GM15510 (cell line): ENCODE data around the gene CACYBP.
A peak's percentile ranks its signal among the peaks of the same experiment; 100 is the strongest.

Experiments
- POLR2A ChIP-seq: IDR thresholded peaks from 3 replicates; pipeline ENCODE4 v1.6.1; 2011; ENCODE audit warnings: borderline replicate concordance; ENCODE audit not compliant: insufficient read length; ENCODE audit errors: extremely low read depth

CACYBP gene

DNA sequence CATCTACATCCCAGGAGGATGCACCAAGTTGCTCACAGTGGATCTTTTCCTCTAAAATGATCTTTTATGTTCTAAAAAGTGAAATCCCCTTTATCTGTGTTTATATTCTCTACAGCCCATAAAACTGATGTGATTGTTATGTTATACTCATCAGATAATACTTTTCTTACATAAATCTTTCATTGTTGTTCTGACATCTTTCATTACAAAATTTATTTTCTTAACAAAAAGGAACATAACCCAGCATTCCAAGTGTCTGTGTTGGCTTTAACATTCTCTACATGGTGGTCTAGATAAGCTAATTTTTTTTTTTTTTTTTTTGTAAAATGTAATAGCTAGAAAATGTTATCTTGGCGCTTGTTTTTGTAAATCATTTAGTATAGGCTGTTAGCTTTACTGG is 8.3 kb upstream of the CACYBP start:
- no peak for TF ChIP-seq POLR2A

DNA sequence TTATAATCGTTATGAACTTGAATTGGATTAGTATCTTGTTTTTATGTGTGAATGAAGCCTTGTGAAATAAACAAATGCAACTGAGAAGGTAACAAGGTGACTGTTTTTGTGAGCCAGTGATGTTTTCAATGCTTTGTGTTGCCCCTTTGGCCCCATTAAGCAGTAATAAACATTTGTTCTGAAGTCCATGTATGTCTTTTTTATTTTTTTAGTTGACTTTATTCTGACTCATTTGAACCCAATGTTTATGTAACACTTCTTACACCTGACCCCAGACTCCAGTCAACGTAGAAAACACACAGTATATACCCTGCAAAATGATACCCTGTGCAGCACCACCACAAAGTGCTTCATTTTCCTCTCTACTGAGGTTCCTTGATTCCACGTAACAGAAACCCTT is 4.6 kb upstream of the CACYBP start:
- TF ChIP-seq POLR2A, result no peak

DNA sequence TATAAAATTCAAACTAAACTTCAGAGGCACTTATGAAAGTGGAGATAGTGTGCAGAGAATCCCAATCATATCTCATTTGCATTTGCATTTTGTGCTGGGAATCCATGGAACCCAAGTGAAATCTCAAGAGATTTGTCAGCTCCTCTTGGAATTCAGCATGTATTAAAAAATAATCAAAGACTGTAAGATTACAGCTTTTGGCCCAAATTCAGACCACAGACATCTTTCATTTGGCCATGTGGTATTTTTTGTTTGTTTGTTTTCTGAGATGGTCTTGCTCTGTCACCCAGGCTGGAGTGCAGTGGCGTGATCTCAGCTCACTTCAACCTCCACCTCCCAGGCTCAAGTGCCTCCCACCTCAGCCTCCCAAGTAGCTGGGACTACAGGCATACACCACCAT is 3.8 kb upstream of the CACYBP start:
- no peak for TF ChIP-seq POLR2A

DNA sequence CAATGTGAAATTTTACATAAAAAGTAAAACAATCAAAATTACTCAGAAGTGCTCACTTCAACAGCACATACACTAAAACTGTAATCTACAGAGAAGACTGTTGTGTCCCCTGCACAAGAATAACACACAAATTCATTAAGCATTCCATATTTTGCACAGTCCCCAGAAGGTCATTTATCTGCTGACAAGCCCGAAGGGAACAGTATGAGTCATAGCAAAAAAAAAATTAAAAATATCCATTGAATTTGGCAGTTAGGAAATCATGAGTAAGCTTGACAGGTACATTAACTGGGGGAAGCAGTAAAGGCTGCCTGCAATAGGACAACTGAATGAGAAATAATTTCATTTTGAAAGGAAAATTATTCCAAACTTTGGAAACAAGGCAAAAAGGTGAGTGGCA is 3.3 kb upstream of the CACYBP start:
- no peak for TF ChIP-seq POLR2A

DNA sequence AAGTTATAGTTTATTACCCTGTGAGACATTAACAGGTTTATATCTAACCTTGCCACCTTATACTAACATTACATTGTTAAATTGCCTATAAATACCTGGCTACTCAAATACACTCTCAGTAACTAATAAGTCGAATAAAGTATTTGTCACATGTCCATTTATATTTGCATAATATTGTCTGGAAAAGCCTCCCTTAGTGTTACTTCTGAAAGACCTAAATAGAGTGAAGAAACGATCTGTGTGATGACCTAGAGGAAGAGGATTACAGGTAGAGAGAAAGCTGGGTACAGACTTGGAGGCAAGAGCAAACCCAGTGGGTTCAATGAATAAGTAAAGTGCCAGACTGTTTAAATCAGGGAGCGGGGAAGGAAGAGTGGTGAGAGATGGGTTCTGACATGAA is 2.7 kb upstream of the CACYBP start:
- TF ChIP-seq POLR2A, result no peak

DNA sequence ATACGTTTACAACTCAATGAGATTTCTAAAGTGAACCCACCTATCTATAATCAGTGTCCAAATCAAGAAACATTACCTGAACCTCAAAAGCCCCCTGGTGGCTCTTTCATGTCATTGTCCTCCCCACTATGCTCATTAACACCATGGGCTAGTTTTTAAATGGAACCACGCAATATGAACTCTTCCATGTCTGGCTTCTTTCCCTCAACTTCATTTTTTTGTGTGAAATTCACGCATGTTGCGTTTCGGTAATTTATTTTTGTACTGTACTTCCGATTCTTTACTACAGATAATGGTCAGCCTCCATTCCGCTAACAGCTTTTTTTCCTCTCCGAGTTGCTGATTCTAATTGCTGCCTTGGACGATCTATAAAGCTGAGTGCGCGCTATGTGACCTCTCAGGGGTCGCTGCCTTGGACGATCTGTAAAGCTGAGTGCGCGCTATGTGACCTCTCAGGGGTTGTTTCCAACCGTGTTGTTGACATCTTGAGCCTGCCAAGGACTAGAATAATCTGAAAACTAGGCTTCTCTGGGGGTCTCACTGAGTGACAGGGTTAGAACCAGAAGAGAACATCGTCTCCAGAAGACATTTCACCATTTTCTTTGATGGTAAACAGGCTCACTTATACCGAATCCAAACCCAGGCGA is 1.1 kb upstream of the CACYBP start:
- no peak for TF ChIP-seq POLR2A

DNA sequence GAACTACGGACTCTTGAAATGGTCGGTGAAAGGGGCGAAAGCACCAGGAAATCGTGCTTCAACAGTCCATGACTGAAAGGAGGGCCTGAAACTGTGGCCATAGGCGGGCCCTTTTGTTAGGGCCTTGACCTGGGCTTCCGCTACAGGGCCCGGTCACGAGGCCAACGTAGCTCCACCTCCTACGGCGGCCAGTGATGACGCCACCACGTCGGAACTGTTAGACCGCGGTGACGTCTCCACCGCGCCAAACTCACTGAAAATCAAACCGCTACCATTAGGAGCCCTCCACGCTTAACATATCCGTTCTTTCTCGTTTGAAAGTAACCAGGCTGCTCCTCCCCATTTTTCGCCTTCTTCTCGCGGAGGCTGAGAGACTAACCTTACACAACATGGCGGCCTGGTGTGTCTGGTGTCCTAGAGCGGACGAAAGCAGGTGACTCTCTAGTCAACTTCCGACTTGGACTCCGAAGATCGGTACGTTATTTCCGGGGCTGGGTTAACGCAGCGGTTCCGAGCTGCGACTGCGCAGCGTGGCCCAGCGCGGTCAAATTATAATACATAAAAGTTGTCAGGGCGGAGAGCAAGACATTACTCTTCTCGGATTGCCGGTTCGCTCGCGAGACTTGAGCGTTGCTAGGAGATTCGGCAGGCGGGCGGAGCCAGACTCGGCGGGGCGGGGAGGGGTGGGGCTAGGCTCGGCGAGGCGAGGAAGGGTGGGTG is 371 bp upstream of the CACYBP start:
- TF ChIP-seq POLR2A, result peak; percentile 93

DNA sequence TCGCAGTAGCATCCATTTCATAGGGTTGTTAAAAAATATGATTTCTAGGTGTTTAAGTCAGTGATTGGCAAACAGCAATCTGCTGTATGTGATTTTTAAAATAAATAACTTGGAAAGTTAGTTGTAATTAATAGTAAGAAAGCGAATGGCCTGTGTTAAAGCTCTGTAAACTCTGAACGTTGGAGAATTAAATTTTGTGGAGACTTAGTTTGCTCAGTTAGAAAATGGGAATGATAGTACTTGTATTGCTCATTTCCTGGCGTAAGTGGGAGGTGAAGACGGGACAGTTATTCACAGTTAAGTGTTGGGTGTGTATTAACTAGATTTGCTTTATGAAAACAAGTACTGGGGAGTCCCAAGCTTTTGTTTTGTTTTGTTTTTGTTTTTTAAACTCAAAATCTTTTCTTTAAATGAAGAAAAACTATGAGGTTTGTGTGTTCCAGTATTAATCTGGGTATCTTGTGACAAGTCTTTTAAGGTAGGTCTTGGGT is 995 bp downstream of the CACYBP start:
- TF ChIP-seq POLR2A, result no peak

DNA sequence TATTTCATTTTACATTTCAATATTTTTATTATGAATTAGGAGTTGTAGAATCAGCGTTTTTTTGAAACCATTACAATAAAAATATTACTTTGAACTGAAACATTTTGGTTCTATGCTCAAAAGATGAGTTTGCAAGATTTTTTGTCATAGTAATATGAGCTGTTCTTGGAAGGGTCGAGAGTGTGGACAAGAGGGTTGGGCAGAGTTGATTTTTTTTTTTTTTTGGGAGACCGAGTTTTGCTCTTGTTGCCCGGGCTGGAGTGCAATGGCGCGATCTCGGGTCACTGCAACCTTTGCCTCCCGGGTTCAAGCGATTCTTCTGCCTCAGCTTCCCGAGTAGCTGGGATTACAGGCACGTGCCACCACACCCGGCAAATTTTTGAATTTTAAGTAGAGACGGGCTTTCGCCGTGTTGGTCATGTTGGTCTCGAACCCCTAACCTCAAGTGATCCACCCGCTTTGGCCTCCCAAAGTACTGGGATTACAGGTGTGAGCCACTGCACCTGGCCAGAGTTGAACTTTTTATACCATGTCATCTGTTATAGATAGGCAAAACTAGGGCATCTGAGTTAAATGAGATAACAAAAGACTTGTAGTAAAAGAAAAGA is 3.3 kb downstream of the CACYBP start:
- TF ChIP-seq POLR2A, result no peak

DNA sequence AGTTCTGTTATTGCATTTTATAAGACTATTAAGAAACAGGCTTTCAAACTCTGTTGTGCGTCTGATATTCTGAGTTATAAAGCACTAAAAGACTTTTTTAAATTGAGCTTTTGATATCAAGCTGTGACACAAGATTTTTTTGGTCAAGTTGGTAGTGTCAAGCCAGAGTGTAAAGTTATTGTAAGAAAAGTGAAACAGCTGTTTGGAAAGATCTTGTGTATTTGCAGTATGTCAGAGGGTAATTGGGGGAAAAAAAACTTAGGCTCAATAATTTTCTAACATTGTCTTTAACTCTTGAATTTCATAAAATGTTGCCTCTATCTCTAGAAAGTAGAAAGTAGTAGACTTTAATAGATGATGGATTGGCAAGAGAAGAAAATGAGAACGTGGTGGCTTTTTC is 3.8 kb downstream of the CACYBP start:
- TF ChIP-seq POLR2A, result no peak

DNA sequence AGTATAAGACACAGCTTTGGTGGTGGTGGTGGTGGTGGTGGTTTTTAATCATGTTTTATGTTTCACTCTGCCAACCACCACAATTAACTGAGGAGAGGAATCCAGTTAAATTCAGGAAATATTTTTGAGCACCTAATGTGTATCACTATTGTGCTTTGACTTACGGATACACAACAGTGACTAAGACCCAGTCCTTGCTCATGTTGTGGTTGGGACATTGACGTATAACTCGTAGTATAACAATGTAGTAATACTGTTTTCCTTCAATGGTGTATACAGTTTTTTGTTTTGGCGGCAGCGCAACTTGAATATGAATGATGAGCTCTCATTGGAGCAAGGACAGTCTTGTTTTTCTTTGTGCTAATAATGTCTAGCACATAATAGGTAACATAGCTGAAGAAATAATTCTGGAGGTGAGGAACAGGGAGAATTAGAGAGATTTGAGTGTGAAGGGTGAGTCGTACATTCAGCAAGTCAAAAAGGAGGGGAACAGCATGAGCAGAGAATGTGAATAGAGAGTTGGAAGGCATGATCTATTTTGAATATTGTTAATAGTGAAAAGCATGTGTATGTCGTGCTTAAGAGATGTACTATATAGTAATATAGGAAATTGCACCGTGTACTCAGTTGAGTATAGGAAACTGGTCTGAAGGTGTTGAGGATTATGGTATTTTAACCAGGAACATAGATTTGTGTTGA is 5.5 kb downstream of the CACYBP start:
- TF ChIP-seq POLR2A, result no peak

DNA sequence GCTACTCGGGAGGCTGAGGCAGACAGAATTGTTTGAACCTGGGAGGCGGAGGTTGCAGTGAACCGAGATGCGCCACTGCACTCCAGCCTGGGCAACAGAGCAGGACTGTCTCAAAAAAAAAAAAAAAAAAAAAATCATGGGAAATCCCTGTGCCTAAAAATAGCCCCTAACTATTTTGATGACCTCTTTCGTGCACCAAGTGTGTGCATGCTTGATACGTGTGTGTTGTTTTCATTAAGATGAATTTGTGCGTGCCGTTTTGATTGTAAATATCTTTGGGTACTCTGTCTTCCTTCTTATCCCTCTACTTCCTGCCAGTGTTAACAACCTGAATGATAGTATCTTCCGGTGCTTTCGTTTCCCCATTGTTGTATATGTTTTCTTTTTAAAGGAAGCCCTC is 9.8 kb downstream of the CACYBP start:
- TF ChIP-seq POLR2A, result no peak

DNA sequence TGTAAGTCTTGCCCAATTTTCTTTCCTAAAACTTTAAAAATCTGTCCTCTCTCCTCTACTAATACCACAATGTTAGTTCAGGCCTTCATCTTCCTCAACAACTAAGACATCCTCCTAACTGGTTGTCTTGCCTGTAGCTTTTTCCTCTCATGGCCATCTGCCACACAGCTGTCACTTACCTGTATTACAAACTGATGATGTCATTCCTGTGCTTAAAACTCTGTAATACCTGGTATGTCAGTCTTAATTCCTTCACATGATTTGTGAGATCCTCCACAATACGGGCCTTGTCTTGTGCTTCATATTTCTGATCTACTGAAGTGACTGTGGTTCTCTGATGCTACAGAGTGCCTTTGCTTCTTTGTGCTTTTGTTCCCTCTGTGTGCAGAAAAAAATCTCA is 13.7 kb downstream of the CACYBP start:
- TF ChIP-seq POLR2A, result no peak

DNA sequence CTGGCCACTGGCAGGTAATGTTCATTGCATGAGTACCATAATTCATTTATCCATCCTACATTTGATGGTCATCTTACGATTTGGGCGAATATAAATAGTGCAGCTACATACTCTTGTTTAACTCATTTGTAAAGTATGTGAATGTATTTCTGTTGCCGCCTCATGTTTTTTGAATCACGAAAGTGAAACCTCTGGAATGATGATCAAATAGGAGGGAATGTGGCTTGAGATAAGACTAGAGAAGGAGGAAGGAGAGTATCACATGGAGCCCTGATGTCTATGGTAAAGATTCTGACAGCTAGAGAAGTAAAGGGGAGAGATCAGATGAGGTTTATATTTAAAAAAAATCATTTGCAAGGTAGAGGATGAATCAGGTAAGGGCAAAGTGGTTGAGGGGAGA is 15.5 kb downstream of the CACYBP start:
- no peak for TF ChIP-seq POLR2A

DNA sequence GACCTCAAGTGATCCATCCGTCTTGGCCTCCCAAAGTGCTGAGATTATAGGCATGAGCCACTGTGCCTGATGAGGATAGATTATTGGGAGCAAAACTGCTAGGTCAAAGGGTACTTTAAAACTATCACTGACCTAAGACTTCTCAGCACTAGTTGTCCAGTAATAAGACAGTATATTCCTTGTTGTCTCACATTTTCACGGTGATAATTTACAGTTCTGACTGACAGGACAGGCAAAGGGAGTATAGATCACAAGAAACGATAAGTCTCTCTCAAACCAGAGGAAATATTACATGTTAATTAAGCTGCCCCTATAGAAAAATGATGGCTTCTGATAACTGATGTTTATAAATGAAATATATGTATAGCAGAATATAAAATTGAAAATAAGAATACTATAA is 19.8 kb downstream of the CACYBP start:
- TF ChIP-seq POLR2A, result no peak
